Measurements from ENCODE around the gene PPP1R3C.
A peak's percentile ranks its signal among the peaks of the same experiment; 100 is the strongest.

Gene PPP1R3C

GRCh38 chr10:91632671-91633550 lies at the start of gene PPP1R3C:
TSS of gene PPP1R3C (minus strand) at chr10:91633071. CDS start at chr10:91632969, 102 bp downstream.
- H3K27me3 Mint-ChIP-seq: peaks cover 64% of the 10 kb centered on the region
- peaks cover 7% of the 10 kb centered on the region for H3K4me1 Mint-ChIP-seq
- H3K27ac Mint-ChIP-seq: no peak within 1 kb of the TSS
- DNase-seq (peak; percentile 56 to 64), ATAC-seq (peak; percentile 89)
- H3K4me3 Mint-ChIP-seq: peak within 1 kb of the TSS; percentile 83 to 84
- H3K9me3 Mint-ChIP-seq: no peaks in the 10 kb centered on the region

DNA sequence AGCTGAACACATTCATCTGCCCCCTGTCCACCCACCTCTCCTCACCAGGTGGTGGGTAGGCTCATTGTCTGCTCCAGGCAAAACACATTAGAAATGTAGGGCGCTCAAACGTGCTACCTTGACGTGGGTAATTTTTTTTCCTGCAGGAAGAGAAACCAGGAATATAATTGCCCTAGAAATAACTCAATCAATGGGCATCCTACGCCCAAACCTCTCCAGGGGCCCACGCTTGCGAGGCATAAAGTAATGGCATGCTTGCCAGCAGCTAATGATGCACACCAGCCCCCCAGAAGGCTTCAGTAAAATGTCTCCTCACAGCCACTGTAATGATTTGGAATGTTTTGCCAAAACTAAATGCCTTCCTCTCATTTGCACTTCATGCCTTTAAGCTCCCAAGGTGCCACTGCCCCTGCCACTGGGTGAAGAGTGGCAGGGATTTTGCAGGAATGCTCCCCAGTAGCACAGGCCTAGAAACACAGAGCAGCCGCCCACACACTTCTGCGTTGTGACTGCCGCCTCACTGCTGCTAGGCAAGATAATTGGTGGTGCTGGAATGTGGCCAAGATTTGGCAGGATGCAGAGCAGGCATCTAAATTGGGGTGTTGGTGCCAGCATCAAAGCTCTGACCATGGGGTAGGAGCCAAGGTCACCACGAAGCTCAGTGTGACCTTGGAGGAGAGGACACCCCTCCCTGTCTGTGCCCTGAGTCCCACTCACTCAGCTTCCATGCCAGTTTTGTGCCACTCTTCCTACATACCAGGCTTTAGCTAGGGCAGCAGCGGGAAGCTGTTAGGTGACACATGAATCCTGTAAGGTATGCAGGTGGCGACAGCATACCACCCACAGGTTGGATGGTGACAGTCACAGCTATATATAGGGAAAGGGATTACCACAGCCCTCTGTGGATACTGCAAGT lies 48.7 kb upstream of the PPP1R3C start:
- ATAC-seq (no peak), DNase-seq (no peak)
- Mint-ChIP-seq H3K27ac (peak overlapping the region in 1 of 2 donors; percentile 72), H3K27me3 (no peaks in the 10 kb centered on the region), H3K4me3 (no peak overlapping the region), H3K4me1 (no peaks in the 10 kb centered on the region), H3K9me3 (no peaks in the 10 kb centered on the region)

GRCh38 chr10:91680487-91680886 lies 47.6 kb upstream of the PPP1R3C start:
- DNase-seq (no peak), ATAC-seq (no peak)
- no peak overlapping the region for H3K4me3 Mint-ChIP-seq
- H3K27me3 Mint-ChIP-seq: no peaks in the 10 kb centered on the region
- no peaks in the 10 kb centered on the region for H3K4me1 Mint-ChIP-seq
- H3K27ac Mint-ChIP-seq: no peak overlapping the region
- no peaks in the 10 kb centered on the region for H3K9me3 Mint-ChIP-seq

DNA sequence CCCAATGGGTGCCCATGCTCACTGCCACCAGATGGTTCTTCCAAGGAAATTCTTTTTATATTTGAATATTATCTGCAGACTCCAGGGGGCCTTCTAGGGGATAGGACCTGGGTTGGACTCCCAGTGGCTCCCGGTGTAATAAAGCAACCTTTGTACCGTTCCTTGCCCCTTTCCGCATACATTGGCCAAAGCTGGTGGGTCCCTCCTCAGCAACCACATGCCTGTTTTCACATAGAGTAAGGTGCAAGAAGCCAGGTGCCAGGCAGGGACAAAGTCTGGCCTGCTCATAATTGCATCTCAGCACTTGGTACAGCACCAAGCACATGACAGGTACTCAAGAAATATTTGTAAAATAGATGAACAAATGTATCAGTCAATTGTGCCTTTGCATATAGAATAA lies 46.4 kb upstream of the PPP1R3C start:
- Mint-ChIP-seq H3K9me3 (no peaks in the 10 kb centered on the region), H3K4me1 (no peaks in the 10 kb centered on the region), H3K27ac (no peak overlapping the region), H3K27me3 (no peaks in the 10 kb centered on the region), H3K4me3 (no peak overlapping the region)
- no peak for DNase-seq
- ATAC-seq: no peak

DNA sequence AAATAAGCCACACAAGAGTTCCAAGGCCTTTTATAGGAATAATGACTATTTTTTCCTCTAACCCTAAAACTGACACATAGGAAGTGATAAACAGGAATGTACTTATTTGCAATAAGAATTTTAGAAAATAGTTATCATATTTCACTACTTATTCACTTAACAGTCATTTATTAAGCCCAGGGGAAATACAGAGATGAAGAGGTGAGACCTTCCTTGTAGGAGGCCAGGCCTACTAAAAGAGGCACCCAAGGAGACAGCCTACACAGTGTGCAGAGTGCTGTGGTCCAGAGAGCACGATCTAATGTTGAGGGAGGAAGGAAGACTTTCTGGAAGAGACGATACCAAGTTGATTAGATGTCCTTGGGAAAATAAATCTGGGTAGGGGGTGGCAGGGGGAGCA lies 45.0 kb upstream of the PPP1R3C start:
- DNase-seq (no peak), ATAC-seq (no peak)
- no peaks in the 10 kb centered on the region for H3K9me3 Mint-ChIP-seq
- H3K27ac Mint-ChIP-seq: no peak overlapping the region
- no peaks in the 10 kb centered on the region for H3K27me3 Mint-ChIP-seq
- no peaks in the 10 kb centered on the region for H3K4me1 Mint-ChIP-seq
- no peak overlapping the region for H3K4me3 Mint-ChIP-seq

DNA sequence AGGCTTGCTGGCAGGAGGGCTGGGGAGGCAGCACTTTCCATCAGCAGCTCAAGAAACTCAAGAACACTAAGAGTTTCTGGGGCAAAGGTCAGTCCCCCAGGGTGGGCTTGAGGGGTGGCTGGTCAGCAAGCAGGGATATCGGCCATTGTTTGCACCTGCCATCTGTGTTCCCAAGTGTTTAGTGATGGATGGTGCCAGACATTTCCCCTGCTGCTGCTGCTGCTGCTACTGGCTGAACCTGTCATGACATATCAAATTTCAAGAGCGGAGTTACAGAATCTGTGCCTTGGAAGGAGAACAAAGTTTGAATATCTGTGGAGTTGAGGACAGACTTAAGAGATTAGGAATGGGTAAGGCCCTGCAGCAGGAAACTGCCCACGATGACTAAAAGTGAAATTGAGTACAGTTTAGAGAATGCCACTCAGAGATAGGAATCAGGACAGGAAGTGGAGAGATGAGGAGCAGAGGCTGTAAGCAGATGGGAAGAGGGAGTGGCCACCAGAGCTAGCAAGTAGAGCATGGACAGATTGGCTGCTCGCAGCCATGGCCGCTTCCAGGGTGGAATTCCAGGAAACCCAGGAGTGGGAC lies 39.2 kb upstream of the PPP1R3C start:
- DNase-seq (no peak), ATAC-seq (no peak)
- no peaks in the 10 kb centered on the region for H3K27me3 Mint-ChIP-seq
- H3K27ac Mint-ChIP-seq: no peak overlapping the region
- peaks cover 6% of the 10 kb centered on the region for H3K4me1 Mint-ChIP-seq
- no peak overlapping the region for H3K4me3 Mint-ChIP-seq
- no peaks in the 10 kb centered on the region for H3K9me3 Mint-ChIP-seq

- peaks cover 6% of the 10 kb centered on the region for H3K4me1 Mint-ChIP-seq
- H3K9me3 Mint-ChIP-seq: no peaks in the 10 kb centered on the region
- no peak for ATAC-seq
- no peak overlapping the region for H3K27ac Mint-ChIP-seq
- no peak overlapping the region for H3K4me3 Mint-ChIP-seq
- peaks cover 13% of the 10 kb centered on the region for H3K27me3 Mint-ChIP-seq
- no peak for DNase-seq
Measured at GRCh38 chr10:91668913-91669312, 36.0 kb upstream of the PPP1R3C start.

DNA sequence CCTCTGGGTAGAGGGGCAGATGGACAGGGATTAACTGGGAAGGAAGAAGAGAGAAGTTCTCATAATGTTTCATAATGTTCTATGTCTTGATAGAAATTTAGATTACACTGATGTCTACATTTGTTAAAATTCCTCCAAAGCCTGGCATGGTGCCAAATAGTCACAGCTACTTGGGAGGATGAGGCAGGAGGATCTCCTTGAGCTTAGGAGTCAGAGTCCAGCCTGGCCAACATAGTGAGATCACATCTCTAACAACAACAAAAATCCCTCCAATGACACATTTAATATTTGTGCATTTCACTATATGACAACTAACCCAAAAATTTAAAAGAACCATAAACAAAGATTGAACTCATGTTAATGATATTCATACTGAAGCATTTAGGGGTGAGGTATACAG lies 33.0 kb upstream of the PPP1R3C start:
- H3K4me1 Mint-ChIP-seq: no peaks in the 10 kb centered on the region
- peaks cover 37% of the 10 kb centered on the region for H3K27me3 Mint-ChIP-seq
- H3K27ac Mint-ChIP-seq: no peak overlapping the region
- DNase-seq: no peak
- H3K4me3 Mint-ChIP-seq: no peak overlapping the region
- no peaks in the 10 kb centered on the region for H3K9me3 Mint-ChIP-seq
- ATAC-seq: no peak

DNA sequence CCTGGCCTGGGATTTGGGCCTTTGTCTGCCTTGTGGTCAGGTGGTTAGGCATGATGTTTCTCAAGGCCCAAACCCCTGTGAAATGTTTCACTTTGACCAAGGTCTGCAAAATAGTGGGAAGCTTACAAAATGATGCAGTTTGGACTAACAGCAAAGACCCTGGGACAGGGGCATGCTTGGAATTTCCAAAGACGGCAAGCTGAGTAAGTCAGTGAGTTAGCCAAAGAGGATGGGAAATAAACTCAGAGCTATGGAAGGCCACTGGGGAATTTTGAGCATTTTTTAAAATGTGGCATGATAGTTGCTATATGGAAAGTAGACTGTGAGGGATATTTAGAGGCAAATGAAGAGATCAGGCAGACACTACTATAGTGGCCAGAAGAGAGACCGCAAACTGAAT lies 31.6 kb upstream of the PPP1R3C start:
- no peak for DNase-seq
- Mint-ChIP-seq H3K27ac (no peak overlapping the region), H3K4me3 (no peak overlapping the region), H3K9me3 (no peaks in the 10 kb centered on the region), H3K27me3 (peaks cover 38% of the 10 kb centered on the region), H3K4me1 (no peaks in the 10 kb centered on the region)
- ATAC-seq: no peak

DNA sequence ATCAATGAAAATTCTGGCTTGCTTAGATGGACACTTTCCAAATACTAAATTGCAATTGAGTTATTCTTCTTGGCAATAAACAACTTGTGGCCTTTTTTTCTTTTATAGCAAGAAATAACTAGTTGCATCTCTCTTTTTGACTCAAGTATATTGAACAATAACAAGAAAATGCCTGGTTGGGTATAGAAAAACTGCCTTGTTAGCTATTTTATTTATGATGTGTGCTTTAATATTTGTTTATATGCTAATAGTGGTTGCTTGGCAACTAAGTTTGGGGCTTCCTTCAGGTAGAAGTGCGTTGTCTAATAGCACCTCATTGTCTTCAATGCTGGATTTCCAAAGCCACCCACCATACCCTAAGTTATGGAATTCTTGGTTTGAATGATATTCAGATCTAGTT lies 30.1 kb upstream of the PPP1R3C start:
- Mint-ChIP-seq H3K9me3 (no peaks in the 10 kb centered on the region), H3K27ac (no peak overlapping the region), H3K27me3 (peaks cover 46% of the 10 kb centered on the region), H3K4me3 (no peak overlapping the region), H3K4me1 (no peaks in the 10 kb centered on the region)
- no peak for DNase-seq
- ATAC-seq: no peak

DNA sequence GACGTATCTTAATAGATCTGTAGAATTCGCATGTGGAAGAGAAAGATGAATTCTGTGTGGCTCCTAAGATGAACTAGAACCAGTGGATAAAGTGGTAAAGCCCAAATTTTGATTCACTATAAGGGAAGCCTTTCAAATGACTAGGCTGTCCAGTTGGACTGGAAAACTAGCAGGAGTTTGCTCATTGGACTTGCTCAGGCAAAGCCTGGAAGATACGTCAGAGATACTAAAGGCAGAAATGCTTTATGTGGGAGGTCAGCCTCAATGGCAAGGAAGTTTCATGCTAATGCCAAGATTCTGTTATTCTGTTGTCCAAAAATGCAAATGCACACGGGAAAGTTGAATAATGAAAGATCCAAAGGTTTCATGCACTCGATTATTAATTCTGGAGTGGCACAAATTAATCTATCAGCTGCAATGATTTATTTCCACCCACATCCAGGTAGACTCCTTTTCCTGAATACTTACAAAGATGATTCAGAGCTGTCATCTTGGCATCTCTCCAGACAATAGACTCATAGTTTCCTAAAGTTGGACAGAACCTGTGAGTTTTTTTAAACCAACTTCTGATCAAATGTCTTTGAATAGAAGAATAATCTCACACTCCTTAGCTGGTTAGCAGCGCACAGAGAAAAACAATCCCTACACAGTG lies 20.5 kb upstream of the PPP1R3C start:
- H3K4me3 Mint-ChIP-seq: no peak overlapping the region
- no peaks in the 10 kb centered on the region for H3K4me1 Mint-ChIP-seq
- H3K9me3 Mint-ChIP-seq: no peaks in the 10 kb centered on the region
- ATAC-seq (no peak), DNase-seq (no peak)
- no peak overlapping the region for H3K27ac Mint-ChIP-seq
- peaks cover 4% of the 10 kb centered on the region for H3K27me3 Mint-ChIP-seq

DNA sequence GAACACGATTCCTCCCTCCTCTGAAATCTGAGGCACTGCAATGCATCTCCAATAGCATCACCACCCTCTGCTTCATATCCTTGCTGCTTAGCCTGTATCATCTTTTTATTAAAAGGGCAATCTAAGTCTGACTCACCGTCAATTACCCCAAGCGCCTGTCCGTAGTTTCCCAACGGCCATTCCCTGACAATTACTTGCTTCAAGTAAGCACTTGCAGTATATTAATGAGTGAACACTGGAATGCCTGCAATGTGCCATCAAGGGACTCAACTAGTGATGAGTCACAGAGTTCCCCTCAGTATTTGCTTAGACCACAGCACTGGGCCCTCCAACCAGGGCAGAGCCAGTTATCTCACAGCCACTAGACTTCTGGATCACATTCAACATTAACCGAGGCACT lies 19.5 kb upstream of the PPP1R3C start:
- Mint-ChIP-seq H3K27me3 (peaks cover 11% of the 10 kb centered on the region), H3K4me1 (no peaks in the 10 kb centered on the region), H3K9me3 (no peaks in the 10 kb centered on the region), H3K4me3 (no peak overlapping the region), H3K27ac (no peak overlapping the region)
- ATAC-seq: peak; percentile 42
- no peak for DNase-seq

GRCh38 chr10:91643700-91644099 lies 10.8 kb upstream of the PPP1R3C start:
- H3K27ac Mint-ChIP-seq: no peak overlapping the region
- ATAC-seq: no peak
- DNase-seq: no peak
- no peak overlapping the region for H3K4me3 Mint-ChIP-seq
- H3K4me1 Mint-ChIP-seq: no peaks in the 10 kb centered on the region
- no peaks in the 10 kb centered on the region for H3K9me3 Mint-ChIP-seq
- H3K27me3 Mint-ChIP-seq: peaks cover 56% of the 10 kb centered on the region

DNA sequence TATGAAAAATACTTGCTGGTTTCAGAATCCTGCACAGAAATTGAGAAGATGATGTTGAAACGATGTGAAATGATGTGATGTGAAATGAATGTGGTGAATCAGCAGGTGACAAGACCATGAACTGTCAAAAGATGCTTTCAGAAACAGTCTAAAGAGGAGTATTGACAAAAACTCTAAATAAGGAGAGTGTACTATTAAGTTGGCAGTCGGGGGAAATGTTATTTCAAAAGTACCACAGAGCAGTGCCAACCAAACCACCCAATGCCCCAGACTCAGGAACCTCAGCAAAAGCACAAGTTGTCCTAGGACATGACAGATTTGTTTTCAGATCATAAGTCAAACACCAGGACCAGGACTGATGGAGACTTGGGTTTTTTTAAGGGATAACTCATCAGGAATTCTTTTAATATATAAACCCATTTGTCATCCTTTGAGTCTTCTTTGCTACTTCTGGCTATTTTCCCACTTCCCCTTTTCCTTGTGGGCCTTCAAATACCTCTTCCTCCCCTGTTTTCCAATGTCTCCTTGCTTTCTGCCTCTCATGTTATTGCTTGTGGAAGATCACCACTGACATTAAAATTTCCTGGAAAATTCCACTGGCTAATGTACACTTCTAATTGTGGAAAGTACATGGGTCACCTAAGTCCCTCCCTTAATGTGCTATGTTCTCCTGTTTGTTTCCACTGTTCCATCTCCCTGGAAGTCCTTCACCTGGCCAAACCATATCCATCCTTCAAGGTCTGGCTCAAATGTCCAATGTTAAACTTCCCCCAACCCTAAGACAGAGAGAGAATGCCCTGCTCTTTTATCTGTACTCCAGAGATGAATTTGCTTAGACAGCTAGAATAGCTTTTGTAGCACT lies 10.2 kb upstream of the PPP1R3C start:
- H3K27me3 Mint-ChIP-seq: peaks cover 52% of the 10 kb centered on the region
- DNase-seq: no peak
- ATAC-seq: no peak
- H3K4me1 Mint-ChIP-seq: no peaks in the 10 kb centered on the region
- H3K27ac Mint-ChIP-seq: no peak overlapping the region
- no peak overlapping the region for H3K4me3 Mint-ChIP-seq
- H3K9me3 Mint-ChIP-seq: no peaks in the 10 kb centered on the region

DNA sequence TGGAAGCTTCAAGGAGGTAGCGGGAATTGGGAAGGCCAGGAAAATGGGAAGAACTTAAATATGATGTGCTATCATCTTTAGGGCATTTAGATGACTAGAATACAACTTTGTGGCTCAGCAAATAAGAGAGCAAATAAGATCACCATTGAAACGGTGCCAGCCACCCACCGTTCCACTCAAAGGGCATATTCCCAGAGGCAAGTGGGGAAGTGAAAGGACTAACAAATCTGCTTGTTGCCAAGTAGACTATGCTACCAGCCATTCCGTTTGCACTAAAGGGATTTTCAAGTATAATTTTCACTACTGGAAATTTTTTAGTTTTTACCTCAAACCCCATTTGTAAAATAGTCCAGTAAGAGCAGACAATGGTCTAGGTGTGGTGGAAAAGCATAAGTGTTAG lies 4.0 kb upstream of the PPP1R3C start:
- Mint-ChIP-seq H3K9me3 (no peaks in the 10 kb centered on the region), H3K27ac (no peak overlapping the region), H3K4me1 (peaks cover 7% of the 10 kb centered on the region), H3K27me3 (peaks cover 39% of the 10 kb centered on the region), H3K4me3 (no peak overlapping the region)
- ATAC-seq (no peak), DNase-seq (no peak)

Data from stimulated activated naive CD8-positive, alpha-beta T cell treated with anti-CD3 and anti-CD28 coated beads, Interleukin-15, amount 100 ng/mL, for 72 hours (primary cell).